HG03469 (cell line): ENCODE data around the gene STPG4.

Experiments
- ATAC-seq: cut with Tn5 transposase; IDR thresholded peaks from one replicate; pipeline ENCODE4 v1.9.1; 2021; ENCODE audit warnings: mild to moderate bottlenecking, moderate library complexity, moderate number of reproducible peaks; ENCODE audit not compliant: unreplicated experiment

The STPG4 gene

GRCh38 chr2:47037678-47038077 lies 117.4 kb downstream of the STPG4 start:
- ATAC-seq = no peak
